ENCODE measurements around the gene MAST1. TPM values are rescaled to one million over a fixed set of nuclear protein-coding genes. Genes with fewer than 3 reads are reported as not detected.
"Not testable (repeated sequence)": the region's sequence is repeated elsewhere in the genome, so short reads cannot be mapped to it uniquely, and the experiment has no call there.

The MAST1 gene
- polyA plus RNA-seq, 3 donors: 0.80 to 0.99 (median 0.89) TPM

DNA sequence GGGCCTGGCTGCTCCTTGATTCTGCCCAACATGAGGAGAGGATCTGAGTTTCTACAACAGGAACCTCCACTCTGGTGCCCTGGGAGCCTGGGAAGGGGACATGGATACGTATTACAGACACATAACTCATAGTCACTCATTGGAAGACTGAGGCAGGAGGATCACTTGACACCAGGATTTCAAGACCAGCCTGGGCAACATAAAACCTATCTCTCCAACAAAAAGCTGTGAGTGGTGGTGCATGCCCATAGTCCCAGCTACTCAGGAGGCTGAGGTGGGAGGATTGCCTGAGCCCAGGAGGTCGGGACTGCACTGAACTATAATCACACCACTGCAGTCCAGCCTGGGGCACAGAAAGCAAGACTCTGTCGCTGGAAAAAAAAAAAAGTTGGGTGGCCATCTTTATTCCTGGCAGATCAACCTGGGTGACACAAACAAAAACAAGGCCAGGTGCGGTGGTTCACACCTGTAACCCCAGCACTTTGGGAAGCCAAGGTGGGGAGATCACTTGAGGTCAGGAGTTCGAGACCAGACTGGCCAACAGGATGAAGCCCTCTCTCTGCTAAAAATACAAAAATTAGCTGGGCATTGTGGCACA, 49.8 kb downstream of the MAST1 start:
- DNase-seq (ENCODE audit: low read depth in 3 of 3, low spot score in 2 of 3): no peak

DNA sequence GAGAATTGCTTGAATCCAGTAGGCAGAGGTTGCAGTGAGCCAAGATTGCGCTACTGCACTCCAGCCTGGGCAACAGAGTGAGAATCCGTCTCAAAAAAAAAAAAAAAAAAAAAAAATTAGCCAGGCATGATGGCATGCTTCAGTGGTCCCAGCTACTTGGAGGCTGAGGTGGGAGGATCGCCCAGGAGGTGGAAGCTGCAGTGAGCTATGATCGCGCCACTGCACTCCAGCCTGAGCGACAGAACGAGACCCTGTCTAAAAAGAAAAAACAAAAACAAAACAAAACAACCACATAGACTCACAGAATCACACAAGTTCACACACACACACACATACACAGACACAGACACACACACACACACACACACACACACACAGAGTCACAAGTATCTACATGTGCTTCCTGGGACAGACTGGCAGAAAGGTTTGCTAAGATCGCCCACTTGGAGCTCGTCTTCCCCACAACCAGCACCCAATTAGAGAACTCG, 52.0 kb downstream of the MAST1 start:
- DNase-seq (ENCODE audit: low read depth in 3 of 3, low spot score in 2 of 3): not testable (repeated sequence)

DNA sequence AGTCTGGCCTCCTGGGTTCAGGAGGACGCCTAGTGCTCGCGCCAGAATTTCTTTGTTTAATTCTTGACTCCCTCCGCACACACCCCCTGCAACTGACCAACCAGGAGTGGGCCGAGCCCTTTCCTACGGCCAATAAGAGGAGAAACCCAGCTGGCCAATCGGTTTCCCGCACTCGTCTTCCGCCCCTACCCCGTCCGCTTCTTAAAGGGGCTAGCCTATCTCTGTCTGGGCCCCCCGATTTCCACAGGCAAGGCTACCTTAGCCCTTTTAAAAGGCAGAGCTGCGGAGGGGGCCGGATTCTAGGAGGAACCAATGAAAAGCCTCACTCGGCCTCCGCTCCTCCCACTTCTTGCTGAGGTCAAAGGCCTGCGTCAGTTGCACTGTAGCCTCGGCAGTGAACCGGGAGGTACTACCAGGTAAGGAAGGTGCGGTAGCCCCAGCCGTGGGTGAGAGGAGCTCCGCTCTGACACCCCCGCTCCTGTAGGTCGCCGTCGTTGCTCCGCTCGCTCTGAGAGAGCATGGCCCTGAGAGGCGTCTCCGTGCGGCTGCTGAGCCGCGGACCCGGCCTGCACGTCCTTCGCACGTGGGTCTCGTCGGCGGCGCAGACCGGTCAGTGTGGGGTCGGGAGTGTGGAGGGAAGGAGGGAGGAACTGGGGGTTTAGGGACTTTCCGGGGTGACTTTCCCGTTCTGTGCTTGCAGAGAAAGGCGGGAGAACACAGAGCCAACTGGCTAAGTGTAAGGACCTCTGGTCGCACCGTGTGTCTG, 52.7 kb downstream of the MAST1 start, which contains the start of gene GCDH:
GCDH (plus strand) TSS at position 374 of the 766 bp plus-strand sequence; CDS start at position 519, 145 bp downstream.
- peak; percentile 90 to 96 (median 94) for DNase-seq (ENCODE audit: low read depth in 3 of 3, low spot score in 2 of 3)

DNA sequence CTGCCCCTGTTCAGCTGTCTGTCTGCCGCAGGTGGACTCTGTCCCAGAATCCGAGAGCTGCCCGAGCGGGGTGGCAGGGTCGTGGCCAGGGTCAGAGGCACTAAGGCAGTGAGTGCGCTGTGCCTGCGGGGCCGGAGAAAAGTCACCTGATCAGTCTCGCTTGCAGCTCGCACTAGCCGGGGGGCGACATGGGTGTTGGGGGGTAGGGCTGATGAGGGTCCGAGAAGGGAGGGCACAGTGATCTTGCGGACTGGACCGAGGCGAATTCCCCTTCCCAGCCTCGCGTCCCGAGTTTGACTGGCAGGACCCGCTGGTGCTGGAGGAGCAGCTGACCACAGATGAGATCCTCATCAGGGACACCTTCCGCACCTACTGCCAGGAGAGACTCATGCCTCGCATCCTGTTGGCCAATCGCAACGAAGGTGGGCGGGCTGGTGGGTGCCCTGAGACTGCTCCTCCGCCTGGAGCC, 53.3 kb downstream of the MAST1 start:
- DNase-seq (ENCODE audit: low read depth in 3 of 3, low spot score in 2 of 3): no peak

DNA sequence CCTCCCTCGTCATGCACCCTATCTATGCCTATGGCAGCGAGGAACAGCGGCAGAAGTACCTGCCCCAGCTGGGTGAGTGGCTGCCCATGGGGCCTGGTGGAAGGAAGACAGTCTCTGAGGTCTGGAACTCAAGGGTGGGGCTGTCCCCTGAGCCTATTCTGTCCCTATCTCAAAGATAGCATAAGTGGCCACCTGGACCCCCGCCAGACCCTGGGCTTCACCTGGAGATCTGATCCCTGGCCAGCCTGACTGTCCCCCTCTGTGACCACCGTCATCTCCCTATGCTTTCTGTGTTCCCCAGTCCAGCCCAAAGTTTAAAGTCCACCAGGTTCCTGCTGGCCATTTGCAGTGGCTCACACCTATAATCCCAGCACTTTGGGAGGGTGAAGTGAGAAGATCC, 55.3 kb downstream of the MAST1 start:
- DNase-seq (ENCODE audit: low read depth in 3 of 3, low spot score in 2 of 3): no peak

DNA sequence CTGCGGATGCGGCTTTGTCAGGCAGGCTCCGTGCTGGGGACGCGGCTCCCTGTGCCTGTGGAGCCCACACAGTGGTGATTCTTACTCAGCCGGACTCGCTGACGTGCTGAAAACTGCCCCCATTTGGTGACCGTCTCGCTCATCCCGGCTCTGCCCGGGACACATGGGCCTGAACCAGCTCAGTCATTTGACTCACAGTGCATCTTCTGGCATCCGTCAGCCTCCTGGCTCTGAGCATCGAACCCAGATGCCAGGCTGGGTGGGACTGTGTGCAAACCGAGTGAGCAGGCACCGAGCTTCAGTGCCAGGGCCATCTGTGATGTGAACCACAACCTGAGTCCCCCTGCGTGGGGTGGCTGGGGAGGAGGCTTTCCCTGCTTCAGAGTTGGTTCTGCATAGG, 58.1 kb downstream of the MAST1 start:
- no peak for DNase-seq (ENCODE audit: low read depth in 3 of 3, low spot score in 2 of 3)

DNA sequence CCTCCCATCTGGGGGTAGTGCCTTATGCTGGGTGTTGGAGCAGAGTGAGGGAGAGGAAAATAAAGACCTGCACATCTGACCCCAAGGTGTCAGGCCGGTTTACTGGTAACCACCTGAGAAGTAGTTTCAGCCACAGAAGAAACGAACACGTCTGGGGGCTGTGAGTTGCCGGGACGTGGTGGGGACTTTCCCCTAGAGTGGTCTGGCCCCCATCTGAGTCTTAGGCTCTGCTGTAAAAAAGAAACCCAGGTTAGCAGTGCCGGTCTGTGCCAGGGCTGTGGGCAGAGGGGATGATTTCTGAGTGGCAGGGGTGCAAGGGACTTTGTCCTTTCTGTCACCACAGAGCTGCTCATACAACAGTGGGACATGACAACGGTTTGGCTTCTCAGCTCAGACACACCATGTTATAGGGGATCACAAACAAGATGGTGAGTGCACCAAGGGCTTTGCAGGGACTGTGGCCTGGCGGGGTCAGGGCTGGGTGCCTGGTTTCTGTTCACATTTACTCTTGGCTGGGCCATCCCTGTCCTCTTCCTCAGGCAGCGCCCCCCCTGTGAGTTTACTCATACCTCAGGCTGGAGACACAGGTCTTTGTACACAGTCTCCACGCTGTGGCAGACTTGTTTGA, 61.7 kb downstream of the MAST1 start:
- no peak for DNase-seq (ENCODE audit: low read depth in 3 of 3, low spot score in 2 of 3)

DNA sequence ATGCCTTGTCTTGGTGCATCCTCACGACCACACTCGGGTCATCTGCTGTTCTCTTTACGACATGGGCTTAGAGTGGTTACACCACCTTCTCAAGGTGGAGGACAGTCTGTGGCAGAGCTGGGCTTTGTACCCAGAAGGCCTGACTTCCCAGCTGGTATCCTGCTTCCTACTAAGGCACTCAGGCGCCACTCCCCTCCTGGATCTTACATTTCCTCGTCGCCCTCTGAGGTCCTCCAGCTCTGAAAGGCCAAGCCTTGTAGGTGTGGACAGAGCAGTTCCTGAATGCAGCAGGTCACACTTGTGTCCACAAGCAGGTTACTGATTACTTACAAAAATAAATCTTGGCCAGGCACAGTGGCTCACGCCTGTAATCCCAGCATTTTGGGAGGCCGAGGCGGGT, 68.9 kb downstream of the MAST1 start:
- DNase-seq (ENCODE audit: low read depth in 3 of 3, low spot score in 2 of 3): no peak

DNA sequence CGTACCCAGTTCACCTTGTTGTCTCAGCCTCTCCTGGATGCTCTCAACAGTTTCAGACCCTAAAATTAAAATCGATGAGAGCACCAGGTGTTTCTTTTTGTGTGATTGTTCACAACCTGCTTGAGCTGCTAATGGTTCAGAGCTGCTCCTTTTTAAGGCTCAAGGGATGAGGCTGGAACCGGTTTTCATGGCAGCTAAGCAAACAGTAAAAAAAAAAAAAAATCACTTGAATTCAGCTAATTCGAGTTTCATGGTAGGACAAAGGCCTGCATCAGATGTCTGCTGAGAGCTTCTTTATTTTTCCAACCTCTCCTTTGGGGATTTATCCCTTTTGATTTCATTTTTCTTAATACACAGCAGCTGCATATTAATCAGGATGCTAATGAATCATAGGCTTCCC, 74.3 kb downstream of the MAST1 start:
- DNase-seq (ENCODE audit: low read depth in 3 of 3, low spot score in 2 of 3): no peak

DNA sequence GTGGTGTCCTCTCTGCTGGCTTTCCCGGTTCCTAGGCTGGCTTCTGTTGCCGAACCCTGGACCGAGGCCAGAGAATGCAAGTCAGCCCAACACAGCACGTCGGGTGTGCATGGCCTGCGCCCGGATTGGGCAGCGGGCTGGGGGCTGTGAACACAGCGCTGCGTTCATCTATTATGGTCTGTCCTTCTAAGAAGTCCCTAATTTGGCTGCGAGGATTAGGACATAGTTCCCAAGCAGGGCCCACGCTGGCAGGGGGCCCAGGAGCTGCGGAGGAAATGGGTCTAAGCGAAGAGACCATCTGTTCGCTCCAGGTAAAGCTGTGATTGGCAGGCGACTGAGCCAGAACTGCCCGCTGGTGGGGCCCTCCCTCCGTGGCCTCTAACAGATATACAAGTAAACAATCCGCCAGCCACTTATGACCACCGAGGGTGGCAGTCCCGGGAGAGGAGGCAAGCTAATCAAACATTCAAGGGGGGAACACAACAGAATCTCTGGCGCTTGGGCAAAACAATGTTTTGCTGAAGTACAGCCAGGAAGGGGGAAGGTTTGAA, 74.8 kb downstream of the MAST1 start:
- DNase-seq (ENCODE audit: low read depth in 3 of 3, low spot score in 2 of 3): peak in 1 of 3 donors; percentile 42

DNA sequence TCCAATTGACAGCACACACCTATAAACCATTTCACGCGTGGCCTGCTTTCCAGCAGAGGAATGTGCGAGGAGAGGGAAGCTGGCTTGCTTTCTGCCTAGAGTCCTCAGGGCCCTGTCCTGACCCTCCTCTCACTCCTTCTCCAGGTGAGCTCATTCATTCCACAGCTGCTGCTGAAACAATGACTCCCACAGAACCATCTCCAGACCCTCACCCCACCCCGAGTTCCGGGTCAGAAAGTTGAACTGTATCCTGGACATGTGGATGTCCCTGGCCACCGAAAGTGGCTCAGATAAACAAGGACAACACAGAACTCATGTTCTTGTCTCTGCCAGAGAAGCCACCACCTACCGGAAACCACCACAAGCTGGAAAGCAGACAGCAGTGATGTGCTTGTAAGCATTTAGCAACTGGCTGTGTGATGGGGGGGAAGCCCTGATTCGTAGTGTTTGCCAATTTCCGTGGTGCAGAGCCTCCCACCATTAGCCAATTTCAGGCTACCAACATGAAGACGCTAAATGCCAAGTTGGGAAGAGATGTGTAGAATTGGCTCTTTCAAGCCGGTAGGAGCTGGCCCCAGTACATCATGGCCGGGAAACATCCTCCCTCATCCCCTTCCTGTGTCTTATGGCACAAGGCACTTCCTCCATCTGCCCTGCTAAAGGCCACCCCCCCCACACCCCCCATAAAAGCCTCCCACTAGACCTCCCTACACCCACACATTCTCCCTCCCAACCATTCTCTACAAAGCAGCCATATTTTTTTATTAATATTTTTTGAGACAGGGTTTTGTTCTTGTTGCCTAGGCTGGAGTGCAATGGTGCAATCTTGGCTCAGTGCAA, 75.8 kb downstream of the MAST1 start:
- DNase-seq (ENCODE audit: low read depth in 3 of 3, low spot score in 2 of 3): no peak

DNA sequence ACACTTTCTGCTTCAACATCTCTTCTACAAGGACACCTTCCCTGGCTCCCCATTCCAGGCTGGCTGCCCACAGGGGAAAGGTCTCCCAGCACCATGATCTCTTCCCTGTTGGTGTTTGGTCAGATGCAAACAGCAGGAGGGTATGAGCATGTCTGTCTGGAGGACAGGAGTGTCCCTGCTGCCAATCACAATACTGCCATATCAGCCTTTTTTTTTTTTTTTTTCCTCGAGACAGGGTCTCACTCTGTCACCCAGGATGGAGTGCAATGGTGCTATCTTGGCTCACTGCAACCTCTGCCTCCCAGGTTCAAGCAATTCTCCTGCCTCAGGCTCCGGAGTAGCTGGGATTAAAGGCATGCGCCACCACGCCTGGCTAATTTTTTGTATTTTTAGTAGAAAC, 77.5 kb downstream of the MAST1 start:
- DNase-seq (ENCODE audit: low read depth in 3 of 3, low spot score in 2 of 3): not testable (repeated sequence)

DNA sequence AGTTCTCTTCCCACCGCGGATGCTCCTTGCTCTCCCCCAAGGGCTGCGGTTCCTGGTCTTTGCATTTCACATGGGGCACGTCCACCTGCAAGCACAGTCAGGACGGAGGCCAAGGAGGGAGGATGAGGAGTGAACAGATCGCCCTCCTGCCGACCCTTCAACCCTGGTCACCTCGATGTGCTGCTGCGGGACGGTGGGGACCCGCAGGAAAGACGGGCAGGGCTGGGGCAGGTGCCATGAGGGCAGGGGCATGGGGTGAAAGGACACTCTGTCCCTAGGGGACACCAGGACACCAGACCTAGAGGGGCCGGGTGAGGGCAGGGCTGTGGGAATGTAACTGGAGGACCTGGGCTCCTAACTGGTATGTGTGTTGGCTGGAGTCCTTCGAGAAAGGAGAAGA, 79.9 kb downstream of the MAST1 start:
- DNase-seq (ENCODE audit: low read depth in 3 of 3, low spot score in 2 of 3): no peak

DNA sequence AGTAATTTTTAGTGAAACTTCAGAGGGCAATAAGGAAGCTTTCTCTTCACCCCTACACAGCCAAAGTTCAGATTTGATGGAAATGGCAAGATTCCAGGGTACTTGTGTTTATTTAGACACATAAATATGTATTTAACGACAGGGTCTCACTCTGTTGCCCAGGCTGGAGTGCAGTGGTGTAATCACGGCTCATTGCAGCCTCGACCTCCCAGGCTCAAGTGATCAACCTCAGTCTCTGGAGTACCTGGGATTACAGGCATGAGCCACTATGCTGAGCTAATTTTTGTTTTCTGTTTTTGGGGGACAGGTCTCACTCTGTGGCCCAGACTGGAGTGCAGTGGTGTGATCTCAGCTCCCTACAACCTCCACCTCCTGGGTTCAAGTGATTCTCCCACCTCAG, 82.7 kb downstream of the MAST1 start:
- DNase-seq (ENCODE audit: low read depth in 3 of 3, low spot score in 2 of 3): no peak

DNA sequence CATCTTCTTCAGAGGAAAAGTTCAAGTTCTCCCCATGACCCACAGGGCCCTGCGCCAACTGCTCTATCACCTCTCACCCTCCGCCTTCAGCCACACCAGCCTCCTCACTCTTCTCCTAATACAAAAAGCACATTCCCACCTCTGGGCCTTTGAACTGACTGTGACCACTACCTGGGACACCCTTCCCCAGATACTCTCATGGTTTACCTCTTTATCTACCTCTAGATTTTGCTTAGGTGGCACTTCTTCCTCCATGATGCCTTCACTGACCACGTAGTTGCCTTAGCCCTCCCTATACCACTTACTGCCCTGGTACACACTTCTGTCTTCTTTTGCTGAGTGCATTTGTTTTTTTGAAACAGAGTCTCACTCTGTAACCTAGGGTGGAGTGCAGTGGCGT, 84.6 kb downstream of the MAST1 start:
- DNase-seq (ENCODE audit: low read depth in 3 of 3, low spot score in 2 of 3): no peak

Other genes with a start within 250 kb of the MAST1 start
- 1 to 10 TPM; 3.3 to 5.3 (median 4.7) TPM for gene ZNF490, start 227.7 kb upstream of the MAST1 start, polyA plus RNA-seq (ENCODE audit: insufficient read length in 3 of 3)
- 10 to 100 TPM; 21.3 to 25.4 (median 23.2) TPM for gene ZNF791, start 227.6 kb upstream of the MAST1 start, polyA plus RNA-seq (ENCODE audit: insufficient read length in 3 of 3)
- gene MAN2B1, start 171.8 kb upstream of the MAST1 start, polyA plus RNA-seq (ENCODE audit: insufficient read length in 3 of 3): 10 to 100 TPM; 23.6 to 26.0 (median 24.1) TPM
- gene WDR83, start 171.7 kb upstream of the MAST1 start, polyA plus RNA-seq (ENCODE audit: insufficient read length in 3 of 3): 10 to 100 TPM; 11.9 to 14.5 (median 13.7) TPM
- gene DHPS, start 156.6 kb upstream of the MAST1 start, polyA plus RNA-seq (ENCODE audit: insufficient read length in 3 of 3): 10 to 100 TPM; 72.8 to 76.2 (median 72.9) TPM
- gene GNG14, start 150.5 kb upstream of the MAST1 start, polyA plus RNA-seq (ENCODE audit: insufficient read length in 3 of 3): not detected
- 10 to 100 TPM; 12.0 to 14.3 (median 12.6) TPM for gene FBXW9, start 141.9 kb upstream of the MAST1 start, polyA plus RNA-seq (ENCODE audit: insufficient read length in 3 of 3)
- gene TNPO2, start 114.6 kb upstream of the MAST1 start, polyA plus RNA-seq (ENCODE audit: insufficient read length in 3 of 3): 10 to 100 TPM; 62.2 to 66.0 (median 62.9) TPM
- 100 to 1,000 TPM; 125 to 160 (median 151) TPM for gene TRIR, start 103.8 kb upstream of the MAST1 start, polyA plus RNA-seq (ENCODE audit: insufficient read length in 3 of 3)
- gene GET3, start 101.0 kb upstream of the MAST1 start, polyA plus RNA-seq (ENCODE audit: insufficient read length in 3 of 3): 10 to 100 TPM; 83.8 to 97.1 (median 89.2) TPM
- under 1 TPM in 2 of 3 donors, not detected in 1; 0.07 to 0.08 TPM for gene BEST2, start 86.7 kb upstream of the MAST1 start, polyA plus RNA-seq (ENCODE audit: insufficient read length in 3 of 3)
- gene HOOK2, start 63.0 kb upstream of the MAST1 start, polyA plus RNA-seq (ENCODE audit: insufficient read length in 3 of 3): 10 to 100 TPM; 34.5 to 47.7 (median 42.4) TPM
- 10 to 100 TPM; 21.4 to 47.8 (median 32.9) TPM for gene JUNB, start 47.0 kb upstream of the MAST1 start, polyA plus RNA-seq (ENCODE audit: insufficient read length in 3 of 3)
- gene PRDX2, start 36.7 kb upstream of the MAST1 start, polyA plus RNA-seq (ENCODE audit: insufficient read length in 3 of 3): 100 to 1,000 TPM; 286 to 323 (median 296) TPM
- 1 to 10 TPM; 1.7 to 7.5 (median 5.9) TPM for gene THSD8, start 36.4 kb upstream of the MAST1 start, polyA plus RNA-seq (ENCODE audit: insufficient read length in 3 of 3)
- gene RNASEH2A, start 31.9 kb upstream of the MAST1 start, polyA plus RNA-seq (ENCODE audit: insufficient read length in 3 of 3): 10 to 100 TPM; 31.6 to 35.6 (median 34.9) TPM
- gene RTBDN, start 3.9 kb upstream of the MAST1 start, polyA plus RNA-seq (ENCODE audit: insufficient read length in 3 of 3): not detected
- gene DNASE2, start 42.9 kb downstream of the MAST1 start, polyA plus RNA-seq (ENCODE audit: insufficient read length in 3 of 3): 10 to 100 TPM; 10.1 to 15.0 (median 11.6) TPM
- gene KLF1, start 48.7 kb downstream of the MAST1 start, polyA plus RNA-seq (ENCODE audit: insufficient read length in 3 of 3): under 1 TPM; 0.39 to 0.44 (median 0.40) TPM
- 10 to 100 TPM; 24.0 to 30.4 (median 27.6) TPM for gene GCDH, start 52.6 kb downstream of the MAST1 start, polyA plus RNA-seq (ENCODE audit: insufficient read length in 3 of 3)
- gene SYCE2, start 80.8 kb downstream of the MAST1 start, polyA plus RNA-seq (ENCODE audit: insufficient read length in 3 of 3): 1 to 10 TPM; 1.7 to 3.6 (median 2.7) TPM
- 10 to 100 TPM; 42.7 to 49.7 (median 42.7) TPM for gene FARSA, start 95.2 kb downstream of the MAST1 start, polyA plus RNA-seq (ENCODE audit: insufficient read length in 3 of 3)
- 1,000 to 10,000 TPM in 1 of 3 donors, 100 to 1,000 TPM in 2; 833 to 1,059 (median 960) TPM for gene CALR, start 100.1 kb downstream of the MAST1 start, polyA plus RNA-seq (ENCODE audit: insufficient read length in 3 of 3)
- gene RAD23A, start 107.3 kb downstream of the MAST1 start, polyA plus RNA-seq (ENCODE audit: insufficient read length in 3 of 3): 10 to 100 TPM; 59.3 to 69.3 (median 61.7) TPM
- 10 to 100 TPM; 28.0 to 33.3 (median 30.6) TPM for gene GADD45GIP1, start 118.7 kb downstream of the MAST1 start, polyA plus RNA-seq (ENCODE audit: insufficient read length in 3 of 3)
- gene DAND5, start 131.1 kb downstream of the MAST1 start, polyA plus RNA-seq (ENCODE audit: insufficient read length in 3 of 3): under 1 TPM in 2 of 3 donors, not detected in 1; 0.11 to 0.15 TPM
- gene NFIX, start 157.0 kb downstream of the MAST1 start, polyA plus RNA-seq (ENCODE audit: insufficient read length in 3 of 3): 10 to 100 TPM; 13.3 to 15.0 (median 14.2) TPM